Central memory CD8-positive, alpha-beta T cell (primary cell): ENCODE results near the gene CNNM4.

Source experiments
- ATAC-seq: fragments of 150-1000 bp; cut with Tn5 transposase; replicated peaks from 2 replicates; pipeline ENCODE4 v1.10.0; 2022; ENCODE audit warnings: mild to moderate bottlenecking, moderate FRiP score, moderate number of reproducible peaks; ENCODE audit not compliant: poor library complexity, severe bottlenecking; ENCODE audit errors: extremely low read depth
- DNase-seq, 2 donors: peaks; one replicate each; pipeline ENCODE4 v3.0.0; 2021; ENCODE audit warnings: low spot score in 2 of 2
- H3K27ac Mint-ChIP-seq: one replicate; pipeline ENCODE4 v1.8.0; 2022; ENCODE audit warnings: low read depth, mild to moderate bottlenecking, moderate library complexity, mixed read lengths
- H3K27me3 Mint-ChIP-seq: one replicate; pipeline ENCODE4 v1.8.0; 2022; ENCODE audit warnings: mixed read lengths
- H3K36me3 Mint-ChIP-seq: one replicate; pipeline ENCODE4 v1.8.0; 2022; ENCODE audit warnings: mild to moderate bottlenecking, moderate library complexity, mixed read lengths; ENCODE audit not compliant: insufficient read depth
- H3K4me1 Mint-ChIP-seq: one replicate; pipeline ENCODE4 v1.8.0; 2022; ENCODE audit warnings: mixed read lengths
- H3K4me3 Mint-ChIP-seq: one replicate; pipeline ENCODE4 v1.8.0; 2022; ENCODE audit warnings: mild to moderate bottlenecking, moderate library complexity, mixed read lengths
- H3K9me3 Mint-ChIP-seq: one replicate; pipeline ENCODE4 v1.8.0; 2022; ENCODE audit warnings: mixed read lengths

Gene CNNM4

DNA sequence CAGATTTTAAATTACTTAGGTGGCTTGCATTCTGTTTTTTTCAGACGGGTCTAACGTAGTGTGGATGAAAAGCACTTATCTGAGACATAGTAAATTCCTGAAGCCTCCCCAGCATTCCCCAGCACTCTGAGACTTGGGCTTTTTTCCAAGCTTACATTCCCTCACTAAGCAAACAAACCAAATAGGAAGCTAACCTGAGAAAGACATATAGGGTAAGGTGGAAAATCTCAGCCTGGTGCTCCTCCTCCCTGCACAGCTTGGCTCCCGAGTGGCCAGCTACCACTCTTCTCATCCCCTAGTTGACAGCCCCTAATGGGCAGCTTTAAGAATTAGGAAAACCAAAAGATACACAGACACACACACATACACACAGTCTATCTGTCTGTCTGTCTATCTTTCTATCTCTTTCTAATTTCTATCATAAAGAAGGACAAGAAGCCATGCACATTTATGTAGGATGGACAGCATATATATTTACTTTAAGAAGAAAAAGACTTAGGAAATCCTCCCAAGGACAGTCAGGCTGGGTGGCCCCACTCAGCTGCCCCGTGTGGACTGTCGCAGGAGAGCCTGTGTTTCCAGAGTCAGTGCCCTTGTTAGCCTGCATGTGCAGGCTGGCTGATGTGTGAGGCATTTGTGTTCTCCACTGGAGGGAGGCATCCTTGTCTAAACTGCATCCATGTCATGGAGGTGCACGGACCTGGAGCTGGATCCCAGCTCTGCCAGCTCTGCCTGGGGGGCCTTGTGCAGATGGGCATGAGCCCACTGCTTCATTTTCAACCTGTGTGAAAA is 63.6 kb downstream of the CNNM4 start:
- H3K4me3 Mint-ChIP-seq: no peak overlapping the region
- ATAC-seq (no peak), DNase-seq (no peak)
- H3K36me3 Mint-ChIP-seq: peaks cover 47% of the 10 kb centered on the region
- H3K4me1 Mint-ChIP-seq: peaks cover 22% of the 10 kb centered on the region
- no peaks in the 10 kb centered on the region for H3K27me3 Mint-ChIP-seq
- H3K27ac Mint-ChIP-seq: no peak overlapping the region
- H3K9me3 Mint-ChIP-seq: no peaks in the 10 kb centered on the region

DNA sequence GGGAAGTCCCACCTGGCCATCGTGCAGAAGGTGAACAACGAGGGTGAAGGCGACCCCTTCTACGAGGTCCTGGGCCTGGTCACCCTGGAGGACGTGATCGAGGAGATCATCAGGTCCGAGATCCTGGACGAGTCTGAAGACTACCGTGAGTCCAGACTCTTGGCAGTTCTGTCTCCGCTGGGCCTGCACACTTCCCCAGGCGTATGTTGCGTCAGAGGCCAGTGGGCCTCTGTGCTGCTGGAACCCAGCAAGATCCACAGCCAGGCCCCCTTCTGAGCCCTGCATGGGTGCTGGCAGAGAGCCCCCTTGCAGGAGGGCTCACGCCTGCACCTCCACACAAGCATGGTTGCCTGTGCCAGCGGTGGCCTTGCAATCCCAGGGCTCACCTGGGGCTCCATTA is 64.4 kb downstream of the CNNM4 start:
- no peak for DNase-seq
- Mint-ChIP-seq H3K36me3 (peaks cover 52% of the 10 kb centered on the region), H3K27me3 (no peaks in the 10 kb centered on the region), H3K4me3 (no peak overlapping the region), H3K27ac (no peak overlapping the region), H3K4me1 (peaks cover 15% of the 10 kb centered on the region), H3K9me3 (no peaks in the 10 kb centered on the region)
- no peak for ATAC-seq

DNA sequence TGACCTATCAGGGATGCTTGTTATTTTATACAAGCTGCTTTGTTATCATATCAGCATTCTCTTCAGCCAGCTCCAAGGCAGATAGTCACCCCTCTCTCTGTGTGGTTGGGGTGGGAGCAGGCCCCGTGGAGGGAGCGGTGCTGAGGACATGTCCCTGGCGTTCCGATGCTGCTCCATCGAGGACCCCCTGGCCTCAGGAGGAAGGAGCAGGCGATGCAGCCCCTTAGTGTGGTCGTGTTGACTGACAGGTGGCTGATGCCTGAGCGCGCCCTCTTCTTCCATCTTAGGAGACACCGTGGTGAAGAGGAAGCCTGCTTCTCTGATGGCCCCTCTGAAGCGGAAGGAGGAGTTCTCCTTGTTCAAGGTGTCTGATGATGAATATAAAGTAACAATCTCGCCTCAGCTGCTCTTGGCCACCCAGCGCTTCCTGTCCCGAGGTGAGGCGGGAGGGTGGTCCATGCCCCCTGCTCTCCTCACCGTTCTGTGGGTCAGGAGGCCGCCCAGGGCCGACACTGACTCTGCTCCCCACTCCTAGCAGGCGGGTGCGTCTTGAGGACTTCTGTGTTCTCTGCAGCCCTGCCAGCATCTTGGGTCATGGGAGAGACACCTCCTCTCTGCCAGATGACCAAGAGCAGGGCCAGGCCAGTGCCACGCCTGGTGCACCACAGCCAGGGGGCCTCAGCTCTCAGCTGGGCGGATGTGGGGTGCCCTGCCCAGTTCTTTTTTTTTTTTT is 66.0 kb downstream of the CNNM4 start:
- ATAC-seq (no peak), DNase-seq (no peak)
- Mint-ChIP-seq H3K36me3 (peaks cover 61% of the 10 kb centered on the region), H3K9me3 (no peaks in the 10 kb centered on the region), H3K27ac (no peak overlapping the region), H3K4me3 (no peak overlapping the region), H3K27me3 (no peaks in the 10 kb centered on the region), H3K4me1 (no peaks in the 10 kb centered on the region)

DNA sequence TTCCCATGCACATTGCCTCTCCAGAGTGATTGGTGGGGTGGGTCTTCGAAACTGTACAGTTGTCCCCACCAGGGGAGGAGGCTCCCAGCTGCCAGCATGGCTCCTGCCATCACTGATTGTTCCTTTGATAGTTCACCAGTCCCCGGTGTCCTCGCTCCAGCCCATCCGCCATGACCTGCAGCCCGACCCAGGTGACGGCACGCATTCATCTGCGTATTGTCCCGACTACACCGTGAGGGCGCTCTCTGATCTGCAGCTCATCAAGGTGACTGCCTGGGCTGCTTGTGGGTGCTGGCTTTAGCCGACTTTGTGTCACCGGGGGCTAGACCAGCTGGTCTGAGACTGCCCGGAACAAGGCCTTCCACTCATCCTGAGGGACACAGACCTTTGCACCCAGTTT is 67.7 kb downstream of the CNNM4 start:
- no peak for ATAC-seq
- Mint-ChIP-seq H3K27me3 (no peaks in the 10 kb centered on the region), H3K9me3 (no peaks in the 10 kb centered on the region), H3K27ac (no peak overlapping the region), H3K36me3 (peaks cover 66% of the 10 kb centered on the region), H3K4me1 (no peaks in the 10 kb centered on the region), H3K4me3 (no peak overlapping the region)
- no peak for DNase-seq

DNA sequence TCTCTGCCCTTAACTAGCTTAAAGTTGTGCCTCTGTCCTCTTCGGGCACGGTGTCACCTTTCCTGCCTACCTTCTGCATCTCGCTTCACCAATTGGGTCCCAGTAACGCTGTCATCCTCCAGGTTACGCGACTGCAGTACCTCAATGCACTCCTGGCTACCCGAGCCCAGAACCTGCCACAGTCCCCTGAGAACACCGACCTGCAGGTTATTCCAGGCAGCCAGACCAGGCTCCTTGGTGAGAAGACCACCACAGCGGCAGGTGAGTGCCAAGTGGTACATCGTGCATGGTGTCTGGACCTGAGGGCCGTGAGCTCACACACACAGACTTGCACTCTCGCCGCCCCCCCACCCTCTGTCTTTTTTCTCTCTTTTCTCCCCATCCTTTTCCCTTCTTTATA is 68.2 kb downstream of the CNNM4 start:
- no peaks in the 10 kb centered on the region for H3K9me3 Mint-ChIP-seq
- no peak overlapping the region for H3K4me3 Mint-ChIP-seq
- H3K4me1 Mint-ChIP-seq: no peaks in the 10 kb centered on the region
- ATAC-seq: no peak
- no peaks in the 10 kb centered on the region for H3K27me3 Mint-ChIP-seq
- peaks cover 66% of the 10 kb centered on the region for H3K36me3 Mint-ChIP-seq
- no peak overlapping the region for H3K27ac Mint-ChIP-seq
- no peak for DNase-seq

DNA sequence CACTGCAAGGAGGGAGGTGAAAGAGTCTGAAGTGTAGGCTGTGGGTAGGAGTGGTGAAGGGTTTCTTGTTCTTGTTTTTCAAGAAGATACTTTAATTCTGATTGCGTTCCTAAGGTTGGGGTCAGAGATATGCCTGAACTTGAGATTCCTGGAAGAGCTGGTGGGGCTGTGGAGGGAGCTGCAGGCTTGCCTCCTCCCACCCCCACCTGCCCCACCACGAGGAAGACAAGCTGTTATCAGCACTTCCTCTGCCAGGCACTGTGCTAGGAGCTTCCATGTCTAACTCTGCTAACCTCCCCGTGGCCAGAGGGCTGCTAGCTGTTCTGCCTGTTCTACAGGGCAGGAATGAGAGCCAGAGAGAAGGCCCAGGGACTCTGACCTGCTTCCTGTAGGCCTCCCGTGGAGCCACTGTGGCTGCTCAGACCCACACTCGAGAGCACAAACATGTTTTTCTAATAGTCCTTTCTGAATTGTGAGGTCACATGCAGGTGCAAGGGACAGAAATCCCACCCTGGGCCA is 69.4 kb downstream of the CNNM4 start:
- H3K36me3 Mint-ChIP-seq: peaks cover 70% of the 10 kb centered on the region
- H3K9me3 Mint-ChIP-seq: no peaks in the 10 kb centered on the region
- no peak overlapping the region for H3K27ac Mint-ChIP-seq

DNA sequence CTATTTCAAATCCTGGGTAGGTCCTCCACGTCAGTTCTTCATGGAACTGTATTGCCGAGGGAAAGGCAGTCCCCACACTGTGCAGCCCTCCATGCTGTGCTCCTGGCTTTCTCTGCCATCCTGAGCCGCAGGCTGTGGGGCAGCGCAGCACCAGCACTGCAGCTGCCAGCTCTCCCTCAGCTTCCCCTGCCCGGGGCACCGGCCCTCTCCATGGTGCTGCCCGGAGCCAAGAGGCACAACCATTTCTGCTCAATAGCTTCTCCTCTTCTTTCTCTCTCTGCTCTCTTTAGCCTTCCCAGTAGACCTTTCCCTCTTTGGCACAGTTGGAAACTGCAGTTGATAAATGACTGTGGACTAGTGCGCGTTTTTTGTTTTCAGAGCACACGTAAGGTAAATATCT is 71.0 kb downstream of the CNNM4 start:
- ATAC-seq (no peak), DNase-seq (no peak)
- no peak overlapping the region for H3K4me3 Mint-ChIP-seq
- H3K4me1 Mint-ChIP-seq: no peaks in the 10 kb centered on the region
- H3K27ac Mint-ChIP-seq: no peak overlapping the region
- H3K27me3 Mint-ChIP-seq: no peaks in the 10 kb centered on the region
- peaks cover 65% of the 10 kb centered on the region for H3K36me3 Mint-ChIP-seq
- no peaks in the 10 kb centered on the region for H3K9me3 Mint-ChIP-seq

More for the DNA sequence above, 69.4 kb downstream of the CNNM4 start:
- no peaks in the 10 kb centered on the region for H3K27me3 Mint-ChIP-seq
- DNase-seq (no peak), ATAC-seq (no peak)
- no peak overlapping the region for H3K4me3 Mint-ChIP-seq
- H3K4me1 Mint-ChIP-seq: no peaks in the 10 kb centered on the region

DNA sequence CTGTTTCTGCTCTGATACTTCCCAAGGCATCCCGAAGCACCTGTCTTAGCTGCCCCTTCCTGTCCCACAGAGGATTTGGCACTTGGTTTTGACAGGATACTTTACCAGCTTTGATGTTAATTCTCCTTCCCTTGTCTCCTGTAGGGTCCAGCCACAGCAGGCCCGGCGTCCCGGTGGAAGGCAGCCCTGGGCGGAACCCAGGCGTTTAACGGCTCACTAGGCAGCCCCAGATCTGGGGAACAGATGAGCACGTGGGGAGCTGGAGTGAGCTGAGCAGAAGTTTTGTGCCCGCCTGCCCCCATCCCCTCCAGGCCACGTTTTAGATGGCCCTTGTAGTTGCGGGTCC is 71.7 kb downstream of the CNNM4 start:
- Mint-ChIP-seq H3K27me3 (no peaks in the 10 kb centered on the region), H3K4me1 (no peaks in the 10 kb centered on the region), H3K4me3 (no peak overlapping the region), H3K36me3 (peaks cover 60% of the 10 kb centered on the region), H3K27ac (no peak overlapping the region), H3K9me3 (no peaks in the 10 kb centered on the region)
- DNase-seq: no peak
- ATAC-seq: no peak

DNA sequence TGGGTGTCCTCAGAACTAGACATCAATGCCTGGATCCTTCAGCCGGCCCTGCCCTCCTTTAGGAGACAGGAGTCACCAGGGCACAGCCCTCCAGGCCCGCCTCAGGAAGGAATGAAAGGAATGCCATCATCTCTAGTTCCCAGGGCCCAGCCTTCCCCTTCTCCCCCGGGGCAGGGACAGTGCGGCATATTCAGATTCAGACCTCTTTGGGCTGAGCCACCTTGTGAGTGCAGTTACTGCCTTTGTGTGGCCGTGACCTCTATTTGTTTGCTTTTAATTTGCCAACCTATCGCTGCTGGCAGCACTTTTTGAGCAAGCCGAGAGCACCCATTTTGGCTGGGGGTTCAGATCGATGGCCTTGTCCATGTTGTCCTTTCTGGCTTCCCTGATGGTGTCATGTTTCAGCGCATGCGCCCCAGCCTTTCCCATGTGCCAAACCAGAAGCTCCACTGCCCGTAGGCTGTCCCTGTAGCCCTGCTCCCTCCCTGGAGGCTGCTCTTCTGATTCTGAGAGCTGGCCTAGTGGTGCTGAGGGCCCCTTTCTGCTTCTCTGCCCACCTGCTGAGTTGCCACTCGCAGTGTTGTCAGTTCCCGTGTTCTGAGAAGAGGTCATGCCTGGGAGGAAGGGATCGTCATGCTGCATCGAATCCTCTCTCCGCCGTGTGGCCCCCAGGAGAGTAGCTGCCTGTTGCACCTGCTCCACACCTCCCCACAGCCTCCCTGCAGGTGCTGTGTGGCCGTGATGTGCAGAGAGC is 72.2 kb downstream of the CNNM4 start:
- H3K9me3 Mint-ChIP-seq: no peaks in the 10 kb centered on the region
- no peak overlapping the region for H3K4me3 Mint-ChIP-seq
- no peaks in the 10 kb centered on the region for H3K27me3 Mint-ChIP-seq
- peaks cover 55% of the 10 kb centered on the region for H3K36me3 Mint-ChIP-seq
- H3K27ac Mint-ChIP-seq: no peak overlapping the region
- H3K4me1 Mint-ChIP-seq: no peaks in the 10 kb centered on the region
- DNase-seq (no peak), ATAC-seq (no peak)

DNA sequence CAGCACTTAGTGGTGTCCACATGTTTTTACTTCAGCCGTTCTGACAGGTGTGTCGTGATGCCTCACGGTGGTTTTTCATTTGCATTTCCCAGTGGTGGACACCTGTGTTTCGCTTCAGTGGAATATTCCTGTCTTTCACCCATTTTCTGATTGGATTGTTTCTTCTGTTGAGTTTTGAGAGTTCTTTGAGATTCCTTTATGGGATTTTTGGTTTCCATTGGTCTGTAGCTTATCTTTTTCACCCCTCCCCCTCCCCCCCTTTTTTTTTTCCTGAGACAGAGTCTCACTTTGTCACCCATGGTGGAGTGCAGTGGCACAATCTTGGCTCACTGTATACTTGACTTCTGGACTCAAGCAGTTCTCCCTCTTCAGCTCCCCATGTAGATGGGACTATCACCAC is 75.1 kb downstream of the CNNM4 start:
- Mint-ChIP-seq H3K27ac (no peak overlapping the region), H3K9me3 (no peaks in the 10 kb centered on the region), H3K36me3 (peaks cover 37% of the 10 kb centered on the region), H3K27me3 (no peaks in the 10 kb centered on the region), H3K4me1 (peaks cover 14% of the 10 kb centered on the region), H3K4me3 (no peak overlapping the region)
- DNase-seq (no peak), ATAC-seq (no peak)

DNA sequence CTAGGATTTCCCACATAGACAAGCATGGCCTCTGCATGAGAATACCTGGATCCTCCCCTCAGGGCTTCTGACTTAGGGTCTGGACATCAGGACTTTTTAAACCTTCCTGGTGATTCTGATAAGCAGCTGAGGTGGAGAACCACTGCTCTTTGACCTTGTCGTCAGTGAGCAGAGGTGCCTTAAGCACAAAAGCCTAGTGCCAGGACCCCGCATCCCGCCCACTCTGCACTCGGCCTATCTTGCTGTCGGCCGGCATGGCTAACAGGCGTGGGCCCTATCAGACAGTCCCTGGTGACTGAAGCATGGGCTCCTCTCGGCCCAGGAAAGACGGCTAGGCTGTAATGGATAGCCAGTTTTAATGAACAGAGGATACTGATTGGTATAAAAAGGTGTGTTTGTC is 76.9 kb downstream of the CNNM4 start:
- peaks cover 15% of the 10 kb centered on the region for H3K4me1 Mint-ChIP-seq
- H3K36me3 Mint-ChIP-seq: peaks cover 25% of the 10 kb centered on the region
- H3K27ac Mint-ChIP-seq: no peak overlapping the region
- no peaks in the 10 kb centered on the region for H3K27me3 Mint-ChIP-seq
- no peak overlapping the region for H3K4me3 Mint-ChIP-seq
- ATAC-seq (no peak), DNase-seq (no peak)
- no peaks in the 10 kb centered on the region for H3K9me3 Mint-ChIP-seq

DNA sequence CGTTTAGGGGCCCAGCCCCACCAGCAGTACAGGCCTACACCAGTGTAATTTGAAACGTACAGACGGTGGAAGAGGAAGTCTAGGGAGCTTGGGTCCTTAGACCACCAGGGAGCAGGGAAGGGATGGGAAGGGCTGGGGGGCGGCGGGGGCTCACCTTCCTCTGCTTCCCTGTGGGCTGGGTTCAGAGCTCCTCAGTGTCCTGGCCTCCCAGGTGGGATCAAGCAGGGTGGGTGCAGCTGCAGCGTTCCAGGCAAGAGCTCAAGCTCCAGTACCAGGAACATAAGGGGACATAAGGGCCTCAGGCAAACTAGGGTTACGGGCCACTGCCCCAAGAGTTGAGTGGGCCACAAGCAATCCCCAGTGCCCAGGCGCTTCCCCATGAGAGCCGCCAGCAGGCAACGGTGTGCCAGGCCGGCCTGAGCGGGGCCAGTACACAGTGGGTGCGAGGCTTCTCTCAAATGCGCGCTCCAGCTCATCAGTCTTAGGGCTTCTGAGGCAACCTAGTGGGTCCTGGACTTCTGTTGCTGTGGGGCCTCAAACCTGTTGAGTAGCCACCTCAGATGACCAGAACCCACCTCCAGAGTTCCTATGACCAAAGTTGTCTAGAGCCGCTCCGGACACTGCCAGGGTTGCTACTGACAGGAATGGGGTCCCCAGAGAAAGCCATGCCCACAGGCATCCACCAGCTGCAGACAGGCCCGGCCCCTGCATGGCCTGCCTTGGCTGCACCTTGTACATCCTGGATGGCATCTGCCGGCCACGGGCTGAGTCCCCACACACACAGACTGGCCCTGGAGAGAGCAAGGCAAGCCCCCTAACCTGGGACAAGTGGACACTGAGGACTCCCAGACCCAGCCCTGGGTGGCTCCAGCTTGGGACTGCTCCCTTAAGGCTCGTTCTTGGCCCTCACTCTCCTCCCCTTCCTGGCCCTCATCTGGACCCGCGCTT is 77.9 kb downstream of the CNNM4 start:
- H3K27me3 Mint-ChIP-seq: no peaks in the 10 kb centered on the region
- H3K4me3 Mint-ChIP-seq: peak overlapping the region; percentile 69
- H3K36me3 Mint-ChIP-seq: peaks cover 24% of the 10 kb centered on the region
- no peaks in the 10 kb centered on the region for H3K9me3 Mint-ChIP-seq
- ATAC-seq: no peak
- peaks cover 21% of the 10 kb centered on the region for H3K4me1 Mint-ChIP-seq
- H3K27ac Mint-ChIP-seq: peak overlapping the region; percentile 78
- no peak for DNase-seq
